ENCODE data around the gene METTL26.
A peak's percentile ranks its signal among the peaks of the same experiment; 100 is the strongest.

METTL26 gene

GRCh38 chr16:647173-647902 lies 11.2 kb upstream of the METTL26 start:
- peaks cover 0 to 54% (median 33%) of the 10 kb centered on the region in 11 experiments; a peak in 18 of 22 replicates for H3K36me3 ChIP-seq
- H3K9ac ChIP-seq = peak overlapping the region in 10 of 11 experiments; percentile 17 to 93 (median 74); a peak in 13 of 22 replicates
- H3K27ac ChIP-seq = peak overlapping the region in 1 of 11 experiments; percentile 17; a peak in 1 of 22 replicates
- peak overlapping the region in 1 of 10 experiments; percentile 86; a peak in 2 of 20 replicates for H3K4me3 ChIP-seq
- H3K4me1 ChIP-seq = peaks cover 61 to 84% (median 72%) of the 10 kb centered on the region in 10 experiments
- H3K27me3 ChIP-seq = no peaks in the 10 kb centered on the region
- peaks cover 26 to 71% (median 52%) of the 10 kb centered on the region in 11 experiments; a peak in 19 of 22 replicates for H4K20me1 ChIP-seq
- peak overlapping the region; percentile 86 to 99 (median 95) for H3K4me2 ChIP-seq
- no peaks in the 10 kb centered on the region for H3K9me3 ChIP-seq (replicated peaks in 1 of 11)
- no peak for TF ChIP-seq Cebpa-rat (IDR thresholded peaks at IDR 0.05)

- Histone ChIP-seq H3K9me3 (replicated peaks in 1 of 11) (no peaks in the 10 kb centered on the region), H3K4me3 (no peak overlapping the region), H3K4me2 (peak overlapping the region; percentile 86 to 99 (median 95); a peak in 21 of 22 replicates), H3K27ac (peak overlapping the region in 2 of 11 experiments; percentile 17 to 28; a peak in 1 of 22 replicates), H3K36me3 (peaks cover 0 to 48% (median 27%) of the 10 kb centered on the region in 11 experiments; a peak in 17 of 22 replicates), H3K27me3 (no peaks in the 10 kb centered on the region), H3K4me1 (peaks cover 63 to 84% (median 72%) of the 10 kb centered on the region in 10 experiments), H3K9ac (peak overlapping the region in 10 of 11 experiments; percentile 14 to 91 (median 53); a peak in 10 of 22 replicates), H4K20me1 (peaks cover 26 to 66% (median 52%) of the 10 kb centered on the region in 11 experiments; a peak in 19 of 22 replicates)
- no peak for TF ChIP-seq Cebpa-rat (IDR thresholded peaks at IDR 0.05)
These were observed 10.6 kb upstream of the METTL26 start for GRCh38 chr16:646679-647172.

GRCh38 chr16:645852-646678 lies 10.0 kb upstream of the METTL26 start:
- no peak for TF ChIP-seq Cebpa-rat (IDR thresholded peaks at IDR 0.05)
- H3K36me3 ChIP-seq = peaks cover 0 to 41% (median 22%) of the 10 kb centered on the region in 11 experiments; a peak in 15 of 22 replicates
- no peaks in the 10 kb centered on the region for H3K9me3 ChIP-seq (replicated peaks in 1 of 11)
- peak overlapping the region in 2 of 11 experiments; percentile 17 to 28; a peak in 3 of 22 replicates for H3K27ac ChIP-seq
- H3K4me2 ChIP-seq = peak overlapping the region; percentile 86 to 99 (median 95)
- H4K20me1 ChIP-seq = peaks cover 26 to 61% (median 52%) of the 10 kb centered on the region in 11 experiments; a peak in 19 of 22 replicates
- no peak overlapping the region for H3K4me3 ChIP-seq
- peaks cover 67 to 84% (median 77%) of the 10 kb centered on the region in 10 experiments for H3K4me1 ChIP-seq
- peak overlapping the region in 10 of 11 experiments; percentile 15 to 91 (median 53); a peak in 18 of 22 replicates for H3K9ac ChIP-seq
- no peaks in the 10 kb centered on the region for H3K27me3 ChIP-seq

DNA sequence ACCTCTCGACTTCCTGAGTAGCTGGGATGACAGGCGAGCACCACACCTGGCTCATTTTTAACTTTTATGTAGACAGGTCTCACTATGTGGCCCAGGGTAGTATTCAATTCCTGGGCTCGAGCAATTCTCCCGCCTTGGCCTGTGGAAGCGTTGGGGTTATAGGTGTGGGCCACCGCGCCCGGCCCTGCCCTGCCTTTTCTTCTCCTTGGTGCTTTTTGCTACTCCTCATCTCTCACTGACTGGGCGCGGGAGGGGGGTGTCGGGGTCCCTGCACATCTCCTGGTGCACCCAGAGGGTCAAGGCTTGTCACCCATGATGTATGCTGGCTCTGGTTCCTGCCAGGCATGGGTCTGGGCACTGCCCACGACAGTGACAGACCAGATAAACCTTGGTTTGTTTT lies 8.5 kb upstream of the METTL26 start:
- Histone ChIP-seq H3K4me3 (no peak overlapping the region), H3K4me2 (peak overlapping the region in 7 of 11 experiments; percentile 20 to 99 (median 98); a peak in 9 of 22 replicates), H3K9me3 (replicated peaks in 1 of 11) (no peaks in the 10 kb centered on the region), H3K4me1 (peaks cover 71 to 86% (median 77%) of the 10 kb centered on the region in 10 experiments), H4K20me1 (peaks cover 26 to 60% (median 52%) of the 10 kb centered on the region in 11 experiments; a peak in 19 of 22 replicates), H3K27ac (no peak overlapping the region), H3K27me3 (no peaks in the 10 kb centered on the region), H3K36me3 (peaks cover 0 to 37% (median 22%) of the 10 kb centered on the region in 11 experiments; a peak in 15 of 22 replicates), H3K9ac (peak overlapping the region in 1 of 11 experiments; percentile 39; a peak in 1 of 22 replicates)
- TF ChIP-seq Cebpa-rat (IDR thresholded peaks at IDR 0.05) = no peak

DNA sequence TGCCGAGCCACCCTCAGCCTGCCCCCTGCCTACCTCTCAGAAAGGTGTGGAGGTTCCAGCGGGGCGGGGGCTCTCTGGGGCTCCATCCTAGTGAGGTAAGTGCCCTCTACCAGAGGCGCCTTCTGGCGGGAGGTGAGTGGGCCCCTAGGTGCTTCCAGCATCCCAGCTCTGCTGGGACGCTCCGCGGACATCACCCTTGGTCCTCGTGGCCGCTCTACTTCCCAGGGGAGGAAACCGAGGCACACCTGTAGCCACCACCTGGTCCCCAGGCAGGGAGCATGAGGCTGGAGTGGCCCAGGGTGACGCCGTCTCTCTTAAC lies 6.9 kb upstream of the METTL26 start:
- no peak for TF ChIP-seq Cebpa-rat (IDR thresholded peaks at IDR 0.05)
- Histone ChIP-seq H3K4me2 (peak overlapping the region; percentile 86 to 100 (median 99)), H3K4me1 (peaks cover 76 to 92% (median 84%) of the 10 kb centered on the region in 10 experiments), H3K9me3 (replicated peaks in 1 of 11) (no peaks in the 10 kb centered on the region), H3K36me3 (peaks cover 0 to 37% (median 22%) of the 10 kb centered on the region in 11 experiments; a peak in 15 of 22 replicates), H3K27ac (peak overlapping the region; percentile 78 to 91 (median 85); a peak in 21 of 22 replicates), H3K4me3 (peak overlapping the region; percentile 76 to 95 (median 86)), H4K20me1 (peaks cover 26 to 57% (median 52%) of the 10 kb centered on the region in 11 experiments; a peak in 19 of 22 replicates), H3K9ac (peak overlapping the region; percentile 76 to 92 (median 87)), H3K27me3 (no peaks in the 10 kb centered on the region)

DNA sequence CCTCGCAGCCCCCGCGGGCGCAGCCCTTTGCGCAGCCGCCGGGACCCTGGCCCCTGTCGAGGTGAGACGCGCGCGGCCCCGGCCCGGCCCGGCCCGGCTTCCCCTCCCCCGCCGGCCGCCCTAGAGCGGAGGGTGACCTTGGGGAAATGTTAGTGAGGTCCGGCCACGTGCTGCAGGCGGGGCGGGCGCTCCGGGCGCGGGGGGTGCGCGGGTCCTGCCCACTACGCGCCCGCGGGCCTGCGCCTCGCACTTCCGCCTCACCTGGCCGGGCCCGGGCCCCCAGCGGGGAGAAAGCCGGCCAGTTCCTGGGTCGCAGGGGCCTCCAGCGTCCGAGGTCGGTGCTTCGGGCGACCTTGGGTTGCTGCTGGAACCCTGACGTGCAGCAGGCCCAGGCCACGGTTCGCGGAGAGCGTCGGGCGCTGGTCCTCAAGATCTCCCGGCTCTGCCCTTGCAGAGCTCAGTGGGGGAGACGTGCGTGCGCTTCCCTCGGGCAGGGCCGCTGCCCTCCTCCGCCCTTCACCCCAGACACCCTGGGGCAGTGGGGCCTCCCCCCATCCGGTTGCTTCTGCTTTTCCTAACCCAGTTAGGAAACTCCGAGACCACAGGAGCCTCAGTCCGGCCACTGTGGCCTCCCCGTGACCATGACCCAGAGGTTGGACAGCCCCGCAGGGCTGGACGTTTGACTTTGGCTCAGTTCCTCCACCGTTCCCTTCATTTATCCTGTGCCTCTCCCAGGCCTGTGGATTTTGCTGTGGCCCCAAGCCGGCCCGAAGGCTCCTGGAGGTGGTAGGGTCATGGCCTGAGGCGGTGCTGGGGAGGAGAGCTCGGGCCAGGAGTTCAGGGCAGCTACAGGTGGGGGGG lies 6.3 kb upstream of the METTL26 start:
- peak overlapping the region; percentile 86 to 100 (median 99) for H3K4me2 ChIP-seq
- peak overlapping the region; percentile 78 to 91 (median 85) for H3K27ac ChIP-seq
- peak overlapping the region; percentile 76 to 95 (median 86) for H3K4me3 ChIP-seq
- peaks cover 0 to 35% (median 20%) of the 10 kb centered on the region in 11 experiments; a peak in 15 of 22 replicates for H3K36me3 ChIP-seq
- no peak for TF ChIP-seq Cebpa-rat (IDR thresholded peaks at IDR 0.05)
- no peaks in the 10 kb centered on the region for H3K27me3 ChIP-seq
- H3K9ac ChIP-seq = peak overlapping the region; percentile 76 to 92 (median 87)
- H4K20me1 ChIP-seq = peaks cover 26 to 51% (median 48%) of the 10 kb centered on the region in 11 experiments; a peak in 19 of 22 replicates
- H3K4me1 ChIP-seq = peaks cover 76 to 92% (median 84%) of the 10 kb centered on the region in 10 experiments
- H3K9me3 ChIP-seq (replicated peaks in 1 of 11) = no peaks in the 10 kb centered on the region

- peak within 1 kb of the TSS; percentile 86 to 100 (median 99) for H3K4me2 ChIP-seq
- peak within 1 kb of the TSS; percentile 78 to 91 (median 85) for H3K27ac ChIP-seq
- peak within 1 kb of the TSS; percentile 76 to 92 (median 87) for H3K9ac ChIP-seq
- H4K20me1 ChIP-seq = peaks cover 23 to 43% (median 39%) of the 10 kb centered on the region in 11 experiments; a peak in 19 of 22 replicates
- H3K9me3 ChIP-seq (replicated peaks in 1 of 11) = no peaks in the 10 kb centered on the region
- no peak for TF ChIP-seq Cebpa-rat (IDR thresholded peaks at IDR 0.05)
- peaks cover 70 to 86% (median 78%) of the 10 kb centered on the region in 10 experiments for H3K4me1 ChIP-seq
- peak within 1 kb of the TSS; percentile 76 to 95 (median 86) for H3K4me3 ChIP-seq
- H3K27me3 ChIP-seq = no peaks in the 10 kb centered on the region
- peaks cover 0 to 27% (median 12%) of the 10 kb centered on the region in 11 experiments; a peak in 13 of 22 replicates for H3K36me3 ChIP-seq
These were observed 5.5 kb upstream of the METTL26 start, which contains the start of gene MCRIP2 for GRCh38 chr16:641326-642188. Gene MCRIP2, plus strand, starts transcription at chr16:641828. Its CDS starts 164 bp downstream, at chr16:641992.

Data from BLaER1 treated with 17β-estradiol and CSF1 and Interleukin-3, amounts not matched to agents 10 nM and 100 nM (cell line).